OCI-LY3 (cell line): Measurements from ENCODE around the gene PXDN.

ENCODE experiments used
- CTCF ChIP-seq: fragments of 200-600, 300-600 bp; sonication (generic); IDR thresholded peaks from 2 replicates; pipeline ENCODE4 v1.5.1; 2014; ENCODE audit warnings: antibody characterized with exemption, low read length, low read depth
- EZH2phosphoT487 ChIP-seq: fragments of 200-600 bp; shearing (Covaris generic); IDR thresholded peaks from 2 replicates; pipeline ENCODE4 v1.6.1; 2018; ENCODE audit warnings: antibody characterized with exemption, mixed run types, low read depth

GRCh38 chr2:1717113-1717512 is 27.2 kb downstream of the PXDN start:
- TF ChIP-seq CTCF (no peak), EZH2phosphoT487 (no peak)
